ENCODE results near the gene MOB1B. TPM values are rescaled to one million over a fixed set of nuclear protein-coding genes. Genes with fewer than 3 reads are reported as not detected.

MOB1B gene
- total and polyA plus RNA-seq, 2 experiments from 2014 or later = 5.3 to 23.5 TPM

GRCh38 chr4:71020611-71021010 lies 118.4 kb downstream of the MOB1B start:
- no peak overlapping the region for H3K27ac ChIP-seq
- no peak overlapping the region for H3K4me2 ChIP-seq
- H4K20me1 ChIP-seq (ENCODE audit: insufficient read depth, poor library complexity, severe bottlenecking) = no peaks in the 10 kb centered on the region
- no peaks in the 10 kb centered on the region for H3K9me3 ChIP-seq (ENCODE audit: low read depth)
- H3K36me3 ChIP-seq (replicated peaks; ENCODE audit: insufficient read depth, low read depth) = no peaks in the 10 kb centered on the region
- H2AFZ ChIP-seq = no peak overlapping the region
- H3K4me3 ChIP-seq = no peak overlapping the region
- H3K27me3 ChIP-seq = no peaks in the 10 kb centered on the region
- no peak for DNase-seq (ENCODE audit: low spot score)
- no peaks in the 10 kb centered on the region for H3K9me2 ChIP-seq (replicated peaks; ENCODE audit: insufficient read depth)
- H3K79me2 ChIP-seq = no peaks in the 10 kb centered on the region
- WGBS (ENCODE audit: low lambda C conversion rate, missing lambda C conversion rate) = 100% methylated on average over 1 of the region's 1 CpG
- TF ChIP-seq EZH2 (IDR thresholded peaks at IDR 0.05; ENCODE audit: borderline replicate concordance) = no peak
- TF ChIP-seq EZH2phosphoT487 (IDR thresholded peaks at IDR 0.05; ENCODE audit: low read depth, severe bottlenecking, unreplicated experiment) = no peak
- TF ChIP-seq CTCF (IDR thresholded peaks at IDR 0.05; ENCODE audit: poor library complexity) = no peak
- no peaks in the 10 kb centered on the region for H3K4me1 ChIP-seq (ENCODE audit: insufficient read depth)

DNA sequence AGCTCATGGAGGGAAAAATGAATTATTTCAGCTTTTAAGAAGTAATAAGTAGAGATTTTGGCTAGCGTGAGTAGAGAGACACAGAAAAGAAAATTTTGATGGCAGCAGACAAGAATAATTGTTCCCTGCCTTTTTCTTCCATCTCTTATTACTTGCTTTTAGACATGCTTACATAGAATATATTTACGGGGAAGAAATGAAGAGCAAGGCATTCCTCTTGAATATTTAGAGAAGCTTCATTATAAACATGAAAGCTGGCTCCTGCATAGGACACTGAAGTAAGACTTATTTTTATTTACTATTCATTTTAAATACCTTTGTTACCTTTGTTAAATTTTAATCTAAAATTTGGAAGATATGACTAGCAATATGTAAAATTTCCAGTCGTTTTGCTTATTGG lies 123.5 kb downstream of the MOB1B start:
- Histone ChIP-seq H3K4me2 (no peak overlapping the region), H3K79me2 (no peaks in the 10 kb centered on the region), H4K20me1 (ENCODE audit: insufficient read depth, poor library complexity, severe bottlenecking) (no peaks in the 10 kb centered on the region), H3K27me3 (no peaks in the 10 kb centered on the region), H3K4me3 (no peak overlapping the region), H3K36me3 (replicated peaks; ENCODE audit: insufficient read depth, low read depth) (no peaks in the 10 kb centered on the region), H2AFZ (no peak overlapping the region), H3K9me2 (replicated peaks; ENCODE audit: insufficient read depth) (no peaks in the 10 kb centered on the region), H3K27ac (no peak overlapping the region), H3K4me1 (ENCODE audit: insufficient read depth) (no peaks in the 10 kb centered on the region), H3K9me3 (ENCODE audit: low read depth) (no peaks in the 10 kb centered on the region)
- no peak for DNase-seq (ENCODE audit: low spot score)
- WGBS (ENCODE audit: low lambda C conversion rate, missing lambda C conversion rate) = 92% methylated on average over 3 of the region's 3 CpGs
- no peak for TF ChIP-seq EZH2 (IDR thresholded peaks at IDR 0.05; ENCODE audit: borderline replicate concordance)
- no peak for TF ChIP-seq EZH2phosphoT487 (IDR thresholded peaks at IDR 0.05; ENCODE audit: low read depth, severe bottlenecking, unreplicated experiment)
- no peak for TF ChIP-seq CTCF (IDR thresholded peaks at IDR 0.05; ENCODE audit: poor library complexity)

- H2AFZ ChIP-seq = no peak overlapping the region
- H3K36me3 ChIP-seq (replicated peaks; ENCODE audit: insufficient read depth, low read depth) = no peaks in the 10 kb centered on the region
- no peaks in the 10 kb centered on the region for H3K79me2 ChIP-seq
- no peaks in the 10 kb centered on the region for H3K9me2 ChIP-seq (replicated peaks; ENCODE audit: insufficient read depth)
- TF ChIP-seq EZH2phosphoT487 (IDR thresholded peaks at IDR 0.05; ENCODE audit: low read depth, severe bottlenecking, unreplicated experiment) (no peak), CTCF (IDR thresholded peaks at IDR 0.05; ENCODE audit: poor library complexity) (no peak), EZH2 (IDR thresholded peaks at IDR 0.05; ENCODE audit: borderline replicate concordance) (no peak)
- no peak overlapping the region for H3K4me3 ChIP-seq
- H3K9me3 ChIP-seq (ENCODE audit: low read depth) = no peaks in the 10 kb centered on the region
- H3K4me2 ChIP-seq = no peak overlapping the region
- peak; percentile 47 for DNase-seq (ENCODE audit: low spot score)
- WGBS (ENCODE audit: low lambda C conversion rate, missing lambda C conversion rate) = 78% methylated on average over 2 of the region's 2 CpGs
- no peaks in the 10 kb centered on the region for H4K20me1 ChIP-seq (ENCODE audit: insufficient read depth, poor library complexity, severe bottlenecking)
- no peak overlapping the region for H3K27ac ChIP-seq
- H3K4me1 ChIP-seq (ENCODE audit: insufficient read depth) = no peaks in the 10 kb centered on the region
- H3K27me3 ChIP-seq = no peaks in the 10 kb centered on the region
These were observed 123.9 kb downstream of the MOB1B start for GRCh38 chr4:71026086-71026485.

DNA sequence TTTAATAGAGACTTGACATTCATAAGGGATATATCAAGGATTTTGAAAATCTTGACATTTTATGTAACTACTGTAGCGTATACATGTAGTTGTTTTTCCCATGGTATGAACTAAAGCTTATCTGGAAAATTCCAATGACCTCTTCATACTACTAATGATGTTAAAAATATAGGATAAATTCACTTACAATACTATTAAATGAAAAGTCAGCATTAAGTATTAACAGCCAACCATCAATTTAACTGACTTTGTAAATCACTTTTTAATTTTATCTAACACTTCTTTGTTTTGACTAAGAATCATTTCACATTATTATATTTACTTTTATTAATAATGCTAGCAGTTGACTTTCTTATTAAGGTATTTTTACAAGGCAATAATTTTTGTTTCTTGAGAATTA lies 125.4 kb downstream of the MOB1B start:
- Histone ChIP-seq H3K4me2 (no peak overlapping the region), H3K27ac (no peak overlapping the region), H3K4me1 (ENCODE audit: insufficient read depth) (no peaks in the 10 kb centered on the region), H4K20me1 (ENCODE audit: insufficient read depth, poor library complexity, severe bottlenecking) (no peaks in the 10 kb centered on the region), H2AFZ (no peak overlapping the region), H3K27me3 (no peaks in the 10 kb centered on the region), H3K9me3 (ENCODE audit: low read depth) (no peaks in the 10 kb centered on the region), H3K36me3 (replicated peaks; ENCODE audit: insufficient read depth, low read depth) (no peaks in the 10 kb centered on the region), H3K79me2 (no peaks in the 10 kb centered on the region), H3K4me3 (no peak overlapping the region), H3K9me2 (replicated peaks; ENCODE audit: insufficient read depth) (no peaks in the 10 kb centered on the region)
- WGBS (ENCODE audit: low lambda C conversion rate, missing lambda C conversion rate) = 96% methylated on average over 1 of the region's 1 CpG
- no peak for DNase-seq (ENCODE audit: low spot score)
- TF ChIP-seq EZH2 (IDR thresholded peaks at IDR 0.05; ENCODE audit: borderline replicate concordance) (no peak), CTCF (IDR thresholded peaks at IDR 0.05; ENCODE audit: poor library complexity) (no peak), EZH2phosphoT487 (IDR thresholded peaks at IDR 0.05; ENCODE audit: low read depth, severe bottlenecking, unreplicated experiment) (no peak)

Measured in hepatocyte (in vitro differentiated cells).